Measurements from ENCODE around the gene TMOD1.
A peak's percentile ranks its signal among the peaks of the same experiment; 100 is the strongest.
"Not testable (repeated sequence)": the region's sequence is repeated elsewhere in the genome, so short reads cannot be mapped to it uniquely, and the experiment has no call there.

Gene TMOD1

GRCh38 chr9:97501177-97501971 lies at the start of gene TMOD1:
TSS of gene TMOD1 (plus strand) at chr9:97501666. CDS start at chr9:97524189, 22,523 bp downstream.
- peak; percentile 42 for DNase-seq (ENCODE audit: low spot score)

DNA sequence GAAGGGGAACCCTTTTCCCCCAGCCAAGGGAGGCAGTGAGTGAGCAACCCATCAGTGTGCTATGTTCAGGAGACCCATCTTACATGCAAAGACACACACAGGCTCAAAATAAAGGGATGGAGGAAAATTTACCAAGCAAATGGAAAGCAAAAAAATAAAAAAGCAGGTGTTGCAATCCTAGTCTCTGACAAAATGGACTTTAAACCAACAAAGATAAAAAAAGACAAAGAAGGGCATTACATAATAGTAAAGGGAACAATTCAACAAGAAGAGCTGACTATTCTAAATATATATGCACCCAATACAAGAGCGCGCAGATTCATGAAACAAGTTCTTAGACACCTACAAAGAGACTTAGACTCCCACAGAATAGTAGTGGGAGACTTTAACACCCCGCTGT lies 47.9 kb upstream of the TMOD1 start:
- DNase-seq (ENCODE audit: low spot score) = not testable (repeated sequence)

- not testable (repeated sequence) for DNase-seq (ENCODE audit: low spot score)
Observed at GRCh38 chr9:97456841-97457240, 44.6 kb upstream of the TMOD1 start.

DNA sequence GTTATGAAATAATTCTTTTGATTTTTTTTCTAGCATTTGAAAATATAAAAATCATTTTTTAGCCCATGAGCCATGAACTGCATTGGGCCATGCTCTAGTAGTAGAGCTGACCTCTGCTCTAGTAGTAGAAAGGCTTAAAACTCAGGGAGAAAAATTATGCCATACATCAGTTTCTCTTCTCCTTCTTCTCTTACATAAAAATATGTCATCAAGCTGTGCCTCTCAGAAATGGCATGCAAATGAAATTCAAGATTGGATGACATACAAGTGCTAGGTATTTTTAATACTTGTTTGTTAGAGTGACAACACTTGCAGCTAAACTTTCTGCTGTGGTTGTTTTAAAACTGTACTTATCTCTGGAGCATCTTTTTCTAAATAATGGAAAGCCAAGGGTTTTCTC lies 42.1 kb upstream of the TMOD1 start:
- DNase-seq (ENCODE audit: low spot score) = no peak

- DNase-seq (ENCODE audit: low spot score) = no peak
Observed at GRCh38 chr9:97462159-97462558, 39.3 kb upstream of the TMOD1 start.

DNA sequence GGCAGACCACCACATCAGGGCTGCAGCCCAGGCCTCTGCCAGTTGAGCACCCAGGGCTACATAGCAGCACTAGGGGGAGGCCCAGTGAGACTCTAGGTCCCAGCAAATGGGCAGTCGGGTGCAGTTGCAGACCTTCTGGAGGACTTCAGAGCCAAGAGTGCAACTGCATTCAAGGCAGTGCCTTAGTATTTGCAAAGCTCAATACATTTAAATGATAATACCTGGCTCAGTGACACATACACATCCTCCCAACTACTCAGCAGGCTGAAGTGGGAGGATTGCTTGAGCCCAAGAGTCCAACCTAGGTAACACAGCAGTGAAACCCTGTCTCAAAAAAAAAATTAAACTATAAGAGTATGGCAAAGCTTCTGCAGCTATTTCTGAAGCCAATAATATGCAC lies 38.6 kb upstream of the TMOD1 start:
- DNase-seq (ENCODE audit: low spot score) = no peak

DNA sequence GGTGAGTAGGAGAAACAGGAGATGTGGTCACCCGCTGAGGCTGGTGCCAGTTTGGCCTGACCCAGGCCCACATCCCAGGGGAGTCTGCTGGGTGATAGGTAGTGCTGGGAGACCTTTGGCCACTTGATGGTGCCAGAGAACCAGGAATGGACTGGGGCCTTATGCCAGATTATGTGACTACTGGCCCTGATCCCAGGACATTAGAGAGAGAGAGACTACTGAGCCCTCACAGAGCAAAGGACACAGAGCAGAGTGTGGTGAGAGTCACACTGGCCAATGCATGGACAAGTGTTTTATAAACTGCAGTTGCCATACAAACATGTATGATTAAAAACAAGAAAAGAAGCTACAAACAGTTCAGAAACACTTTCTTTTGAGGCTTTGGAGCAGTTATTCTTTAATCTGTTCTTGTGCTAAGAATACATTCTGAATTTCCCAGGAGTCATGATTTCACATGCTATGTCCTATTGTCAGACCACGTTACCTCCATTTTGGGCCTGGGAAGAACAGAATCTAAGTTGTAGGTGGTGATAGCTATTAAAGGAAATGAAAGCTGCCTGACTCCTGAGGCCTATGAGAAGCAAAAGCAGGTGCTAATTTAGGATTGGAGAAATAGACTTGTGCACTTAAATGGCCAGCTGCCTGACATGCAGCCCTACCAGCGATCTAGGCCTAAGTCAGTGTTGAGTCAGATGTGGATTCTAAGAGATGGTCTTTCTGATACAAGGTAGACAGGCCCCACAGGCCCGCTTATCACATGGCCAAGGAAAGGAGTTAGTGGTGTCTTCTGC lies 32.6 kb upstream of the TMOD1 start:
- DNase-seq (ENCODE audit: low spot score) = peak; percentile 54

- peak; percentile 3 for DNase-seq (ENCODE audit: low spot score)
Observed at GRCh38 chr9:97470076-97470475, 31.4 kb upstream of the TMOD1 start.

- no peak for DNase-seq (ENCODE audit: low spot score)
Observed at GRCh38 chr9:97473717-97474116, 27.7 kb upstream of the TMOD1 start.

GRCh38 chr9:97474372-97474925 lies 27.0 kb upstream of the TMOD1 start:
- no peak for DNase-seq (ENCODE audit: low spot score)

GRCh38 chr9:97475059-97475458 lies 26.4 kb upstream of the TMOD1 start:
- no peak for DNase-seq (ENCODE audit: low spot score)

DNA sequence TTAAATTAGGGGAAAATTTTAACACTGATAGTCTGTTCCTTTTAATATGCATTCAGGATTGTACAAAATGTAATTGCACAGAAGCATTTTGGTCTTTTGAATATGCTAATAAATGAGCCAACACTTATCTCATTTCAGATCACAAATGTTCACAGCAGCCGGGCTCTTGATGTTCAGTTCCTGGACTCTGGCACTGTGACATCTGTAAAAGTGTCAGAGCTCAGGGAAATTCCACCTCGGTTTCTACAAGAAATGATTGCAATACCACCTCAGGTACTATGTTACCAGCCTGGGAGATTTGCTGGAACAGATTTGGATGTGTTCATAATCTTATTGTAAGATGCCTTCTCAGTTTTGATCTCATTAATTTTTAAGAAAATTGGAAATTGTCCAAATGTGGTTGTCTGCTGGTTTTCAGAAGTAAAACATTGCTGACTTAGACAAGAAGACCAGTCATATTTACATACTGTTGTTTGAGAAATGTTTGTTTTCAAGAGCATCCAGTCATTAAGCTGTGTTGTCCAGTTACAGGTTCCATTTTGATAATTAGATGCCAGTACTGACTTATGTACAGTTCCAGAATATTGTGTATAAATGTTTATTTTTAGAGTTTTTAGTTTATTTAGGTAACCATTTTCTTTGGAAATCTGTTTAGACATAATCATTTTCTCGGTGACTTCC lies 23.0 kb upstream of the TMOD1 start:
- DNase-seq (ENCODE audit: low spot score) = no peak

DNA sequence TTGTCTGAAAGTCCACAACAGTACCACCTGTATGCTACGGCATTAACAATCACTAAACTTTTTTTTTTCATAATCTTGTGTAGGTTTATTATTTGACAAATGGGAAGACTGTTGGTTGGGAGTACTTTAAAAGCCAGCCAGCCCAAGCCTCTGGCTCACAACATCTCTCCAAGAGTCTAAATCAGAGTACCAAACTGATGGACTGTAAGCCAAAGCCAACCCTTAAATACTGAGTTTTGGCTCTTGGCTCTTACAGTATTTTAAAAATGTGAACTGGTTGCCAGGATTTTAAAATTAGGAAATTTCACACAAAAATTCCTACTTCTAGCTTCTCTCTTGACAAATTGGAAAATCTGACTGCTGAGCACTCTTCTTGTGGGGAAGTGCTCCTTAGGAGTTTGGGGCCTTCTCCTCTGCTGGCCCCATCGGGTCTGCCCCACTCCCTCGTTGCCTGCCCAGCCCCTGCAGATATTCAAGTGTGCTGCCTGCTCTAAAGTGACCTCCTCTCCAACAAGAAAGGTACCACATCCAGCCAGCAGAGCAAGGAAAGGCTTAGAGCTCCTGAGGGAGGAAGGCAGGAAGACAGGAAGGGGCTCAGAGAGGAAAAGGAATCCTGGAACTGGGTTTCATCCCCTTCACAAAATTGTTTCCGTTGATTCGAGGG lies 21.8 kb upstream of the TMOD1 start:
- no peak for DNase-seq (ENCODE audit: low spot score)

GRCh38 chr9:97480174-97480573 lies 21.3 kb upstream of the TMOD1 start:
- no peak for DNase-seq (ENCODE audit: low spot score)

DNA sequence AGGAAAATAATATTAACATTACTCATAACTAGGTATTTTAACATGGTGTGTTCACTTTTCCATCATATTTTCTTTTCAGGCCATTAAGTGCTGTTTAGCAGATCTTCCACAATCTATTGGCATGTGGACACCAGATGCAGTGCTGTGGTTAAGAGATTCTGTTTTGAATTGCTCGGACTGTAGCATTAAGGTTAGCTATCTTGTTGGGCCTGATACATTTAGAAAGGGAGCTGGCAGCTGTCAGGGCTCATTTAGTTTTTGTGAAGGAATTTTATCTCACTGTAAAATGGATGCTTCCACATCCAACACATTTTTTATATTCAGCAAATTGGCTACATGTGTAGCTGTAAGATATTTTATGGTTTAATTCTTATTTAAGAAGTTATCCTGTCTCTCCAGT lies 20.7 kb upstream of the TMOD1 start:
- DNase-seq (ENCODE audit: low spot score) = no peak

DNA sequence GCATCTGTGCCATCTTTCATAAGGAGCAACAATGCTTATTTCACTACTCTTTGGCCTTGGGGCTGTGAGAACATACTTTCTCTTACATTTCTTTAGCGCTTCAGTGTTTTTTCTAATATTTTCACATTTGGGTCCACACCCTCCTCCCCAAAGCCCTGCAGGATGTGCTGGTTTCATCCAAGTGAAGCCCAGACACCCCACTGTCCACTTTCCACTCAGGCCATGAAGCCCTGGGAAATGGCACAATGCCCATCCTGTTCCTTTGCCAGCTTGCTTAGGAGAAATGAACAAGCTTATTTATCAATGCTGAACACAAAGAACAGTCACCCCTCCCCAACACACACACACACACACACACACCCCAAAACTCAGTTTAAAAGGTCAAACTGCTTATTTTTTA lies 17.3 kb upstream of the TMOD1 start:
- no peak for DNase-seq (ENCODE audit: low spot score)

DNA sequence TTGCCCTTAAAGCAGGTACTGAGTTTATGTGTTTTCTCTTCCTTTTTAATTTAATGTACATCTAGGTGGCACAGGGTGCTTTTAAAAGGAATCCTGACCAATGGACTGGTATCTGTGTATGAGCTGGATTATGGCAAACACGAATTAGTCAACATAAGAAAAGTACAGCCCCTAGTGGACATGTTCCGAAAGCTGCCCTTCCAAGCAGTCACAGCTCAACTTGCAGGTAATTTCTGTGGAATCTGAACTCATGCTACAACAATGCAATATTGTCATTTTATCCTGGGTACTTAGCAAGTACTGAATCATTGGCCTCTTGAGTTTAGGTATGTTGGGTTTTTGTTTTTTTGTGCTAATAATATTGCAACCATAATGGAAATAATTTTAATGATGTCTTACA lies 14.4 kb upstream of the TMOD1 start:
- no peak for DNase-seq (ENCODE audit: low spot score)

DNA sequence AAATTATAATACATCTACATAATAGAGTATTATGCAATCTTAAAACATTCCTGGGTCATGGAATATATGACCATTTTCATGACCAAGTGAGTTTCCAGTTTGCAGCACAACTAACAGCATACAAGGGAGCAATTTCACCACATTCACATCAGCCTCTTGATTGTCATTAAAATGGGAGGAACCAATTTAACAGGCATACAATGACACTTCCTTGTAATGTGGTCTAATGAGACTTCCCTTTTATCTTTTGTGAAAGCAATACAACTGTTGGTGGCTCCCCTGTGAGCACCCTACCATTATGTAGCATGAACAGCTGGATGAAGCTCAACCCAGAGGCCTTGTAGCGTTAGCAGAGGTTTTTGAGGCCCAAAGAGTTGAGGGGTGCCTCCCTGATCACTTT lies 13.6 kb upstream of the TMOD1 start:
- no peak for DNase-seq (ENCODE audit: low spot score)

GRCh38 chr9:97491216-97491999 lies 10.1 kb upstream of the TMOD1 start:
- DNase-seq (ENCODE audit: low spot score) = no peak

GRCh38 chr9:97497558-97498375 lies 3.7 kb upstream of the TMOD1 start:
- DNase-seq (ENCODE audit: low spot score) = not testable (repeated sequence)
